ENCODE measurements around the gene LCE1C.

Gene LCE1C

GRCh38 chr1:152806576-152806975 is at the start of gene LCE1C:
LCE1C (minus strand) TSS chr1:152806651; CDS start chr1:152805478, 1,173 bp downstream.
- DNase-seq: no peak

GRCh38 chr1:152855661-152856060 is 49.2 kb upstream of the LCE1C start:
- DNase-seq: no peak

GRCh38 chr1:152842556-152842955 is 36.1 kb upstream of the LCE1C start, which contains the start of gene LCE6A:
LCE6A (plus strand) TSS chr1:152842856; CDS start chr1:152843521, 665 bp downstream.
- DNase-seq: no peak

- DNase-seq: no peak
Measured at GRCh38 chr1:152836870-152837269, 30.4 kb upstream of the LCE1C start.

- DNase-seq: no peak
Measured at GRCh38 chr1:152827173-152827572, 20.7 kb upstream of the LCE1C start, which contains the start of gene LCE1A. LCE1A (plus strand) TSS chr1:152827473; CDS start chr1:152827473, 0 bp downstream.

- DNase-seq: no peak
Measured at GRCh38 chr1:152824964-152825363, 18.5 kb upstream of the LCE1C start.

GRCh38 chr1:152823294-152823693 is 16.8 kb upstream of the LCE1C start:
- DNase-seq: no peak

GRCh38 chr1:152817309-152817708 is 10.9 kb upstream of the LCE1C start:
- DNase-seq: no peak

- no peak for DNase-seq
Measured at GRCh38 chr1:152811671-152812070, 5.2 kb upstream of the LCE1C start, which contains the start of gene LCE1B. LCE1B (plus strand) TSS chr1:152811971; CDS start chr1:152812447, 476 bp downstream.

- no peak for DNase-seq
Measured at GRCh38 chr1:152811050-152811449, 4.6 kb upstream of the LCE1C start.

- DNase-seq: no peak
Measured at GRCh38 chr1:152801333-152801732, 5.1 kb downstream of the LCE1C start.

GRCh38 chr1:152796421-152796820 is 10.0 kb downstream of the LCE1C start, which contains the start of gene LCE1D:
LCE1D (plus strand) TSS chr1:152796721; CDS start chr1:152797795, 1,074 bp downstream.
- no peak for DNase-seq

- no peak for DNase-seq
Measured at GRCh38 chr1:152795686-152796085, 10.8 kb downstream of the LCE1C start.

- DNase-seq: no peak
Measured at GRCh38 chr1:152786077-152786476, 20.4 kb downstream of the LCE1C start, which contains the start of gene LCE1E. LCE1E (plus strand) TSS chr1:152786257; CDS start chr1:152787300, 1,043 bp downstream.

GRCh38 chr1:152783095-152783494 is 23.4 kb downstream of the LCE1C start:
- no peak for DNase-seq

GRCh38 chr1:152777510-152778137 is 28.8 kb downstream of the LCE1C start:
- DNase-seq: no peak

GRCh38 chr1:152776361-152776760 is 30.1 kb downstream of the LCE1C start:
- DNase-seq: no peak

GRCh38 chr1:152774875-152775274 is 31.6 kb downstream of the LCE1C start, which contains the start of gene LCE1F:
LCE1F (plus strand) TSS chr1:152775140; CDS start chr1:152776372, 1,232 bp downstream.
- DNase-seq: no peak

- no peak for DNase-seq
Measured at GRCh38 chr1:152770411-152770810, 36.0 kb downstream of the LCE1C start.

- no peak for DNase-seq
Measured at GRCh38 chr1:152768847-152769533, 37.5 kb downstream of the LCE1C start.

- DNase-seq: no peak
Measured at GRCh38 chr1:152761609-152762213, 44.7 kb downstream of the LCE1C start.

GRCh38 chr1:152760551-152761190 is 45.8 kb downstream of the LCE1C start:
- DNase-seq: no peak
